SIG-M5 treated with dmso at 0.1 percent for 504 hours (cell line): ENCODE data around the gene DMD.

Experiments
- DNase-seq: peaks from one replicate; lab custom pipeline; 2025; ENCODE audit not compliant: unreplicated experiment; lab: John Stamatoyannopoulos, UW

DMD gene

DNA sequence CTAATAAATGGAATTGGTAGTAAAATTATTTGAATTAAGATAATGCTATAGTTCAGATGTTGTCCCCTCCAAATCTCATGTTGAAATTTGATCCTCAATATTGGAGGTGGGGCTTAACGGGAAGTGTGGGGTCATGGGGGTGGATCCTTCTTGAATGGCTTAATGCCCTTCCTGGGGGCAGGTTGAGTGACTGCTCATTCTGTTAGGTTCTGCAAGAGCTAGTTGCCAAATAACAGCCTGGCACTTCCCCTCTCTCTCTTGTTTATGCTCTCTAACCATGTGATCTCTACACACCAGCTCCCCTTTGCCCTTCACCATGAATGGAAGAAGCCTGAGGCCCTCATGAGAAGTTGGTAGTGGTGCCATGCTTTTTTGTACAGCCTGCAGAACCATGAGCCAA lies 1414.7 kb downstream of the DMD start:
- no peak for DNase-seq

DNA sequence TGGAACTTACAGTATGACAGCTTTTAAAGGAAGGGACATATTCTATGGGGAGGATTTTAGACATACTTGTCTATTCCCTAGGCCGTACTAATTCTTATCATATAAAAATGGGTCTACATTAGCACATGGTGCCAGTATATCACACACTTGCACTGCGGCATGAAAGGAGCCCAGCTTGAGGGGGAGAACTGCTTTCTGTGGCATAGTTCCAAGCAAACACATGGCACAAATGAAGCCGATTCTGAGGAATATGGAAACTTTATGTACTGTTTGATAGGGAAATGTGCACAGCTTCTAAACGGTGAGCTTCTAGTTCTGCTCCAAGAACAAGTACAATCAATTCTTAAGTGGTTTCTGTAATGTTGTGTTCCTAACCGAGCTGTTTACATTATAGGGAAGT lies 1463.9 kb downstream of the DMD start:
- DNase-seq: no peak

DNA sequence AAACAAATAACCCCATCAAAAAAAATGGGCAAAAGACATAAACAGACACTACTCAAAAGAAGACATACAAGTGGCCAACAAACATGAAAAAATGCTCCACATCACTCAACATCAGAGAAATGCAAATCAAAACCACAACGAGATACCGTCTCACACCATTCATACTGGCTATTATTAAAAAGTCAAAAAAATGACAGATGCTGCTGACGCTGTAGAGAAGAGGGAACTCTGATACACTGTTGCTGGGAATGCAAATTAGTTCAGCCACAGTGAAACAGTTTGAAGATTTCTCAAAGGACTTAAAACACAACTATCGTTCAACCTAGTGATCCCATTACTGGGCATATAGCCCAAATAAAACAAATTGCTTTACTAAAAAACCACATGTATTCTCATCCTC lies 1468.3 kb downstream of the DMD start:
- no peak for DNase-seq

DNA sequence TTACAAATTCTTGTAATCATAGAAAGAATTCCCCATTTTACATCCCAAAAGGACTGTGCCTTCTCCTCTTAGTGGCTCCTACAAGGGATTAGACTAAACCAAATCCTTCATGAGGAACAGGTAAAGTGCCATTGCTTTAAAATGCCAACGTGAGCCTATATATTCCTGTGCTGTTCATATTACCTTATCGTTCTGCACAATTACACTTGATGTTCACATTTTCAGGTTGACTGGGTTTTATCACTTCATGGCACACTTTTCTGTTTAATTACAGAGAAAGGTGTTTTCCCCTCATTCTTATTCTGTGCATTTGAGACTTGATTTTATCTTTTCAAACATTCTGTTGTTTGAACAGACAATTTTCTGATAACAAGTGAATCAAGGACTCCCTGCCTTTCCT lies 1493.9 kb downstream of the DMD start:
- no peak for DNase-seq

DNA sequence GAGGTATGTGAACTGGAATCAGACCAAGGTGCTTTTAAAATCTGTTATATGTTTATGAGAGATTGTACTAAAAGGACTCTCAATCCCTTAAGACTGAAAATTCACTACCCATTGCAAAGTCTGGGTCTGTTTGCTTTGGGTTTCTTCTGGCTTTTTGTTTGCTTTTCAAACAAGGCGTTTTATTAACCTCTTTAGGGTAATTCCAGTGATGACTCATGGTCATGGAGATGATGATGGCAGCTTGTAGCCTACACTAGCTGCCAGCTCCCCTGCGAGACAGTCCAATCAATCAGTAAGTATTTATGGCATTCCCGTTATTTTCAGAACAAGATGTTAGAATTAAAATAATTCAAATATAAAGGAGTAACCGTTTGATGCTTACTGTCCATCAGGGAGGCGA lies 1495.7 kb downstream of the DMD start:
- no peak for DNase-seq

- DNase-seq: no peak
Observed at GRCh38 chrX:31714797-31715196, 1496.6 kb downstream of the DMD start.

DNA sequence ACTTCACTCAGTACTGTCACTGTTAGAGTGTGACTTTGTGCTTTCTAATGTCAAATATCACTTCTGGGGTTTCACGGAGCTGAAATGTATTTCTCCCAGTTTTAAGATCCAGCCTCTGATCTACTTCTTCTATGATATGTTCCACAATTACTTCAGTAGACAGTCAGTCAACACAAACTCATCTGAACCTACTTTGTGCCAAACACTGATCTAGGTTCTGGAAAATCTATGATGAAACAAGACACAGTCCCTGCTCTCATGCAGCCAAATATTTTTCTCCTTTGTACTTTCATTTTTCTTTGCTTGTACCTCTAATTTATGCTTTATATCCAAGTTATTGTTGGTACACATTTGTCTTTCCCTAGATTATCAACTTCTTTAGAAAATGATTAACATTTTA lies 1498.2 kb downstream of the DMD start:
- DNase-seq: no peak

DNA sequence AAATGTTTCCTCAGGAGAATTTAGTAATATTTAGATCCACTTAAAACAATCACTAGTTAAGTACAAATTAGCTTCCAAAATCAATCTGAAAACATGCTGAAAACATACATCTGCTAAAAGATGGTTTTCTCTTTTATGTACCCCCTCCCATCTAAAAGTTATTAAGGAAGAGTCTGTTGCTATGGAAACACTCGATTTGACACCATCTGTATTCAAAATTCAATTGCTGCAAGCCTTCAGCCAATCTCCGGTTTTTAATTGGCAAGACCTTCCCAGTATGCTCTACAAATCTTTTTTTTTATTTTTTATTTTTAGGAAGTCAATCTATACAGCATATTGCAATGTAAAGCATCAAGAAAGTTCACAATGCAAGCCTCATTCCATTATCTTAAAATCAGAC lies 1500.2 kb downstream of the DMD start:
- DNase-seq: no peak

DNA sequence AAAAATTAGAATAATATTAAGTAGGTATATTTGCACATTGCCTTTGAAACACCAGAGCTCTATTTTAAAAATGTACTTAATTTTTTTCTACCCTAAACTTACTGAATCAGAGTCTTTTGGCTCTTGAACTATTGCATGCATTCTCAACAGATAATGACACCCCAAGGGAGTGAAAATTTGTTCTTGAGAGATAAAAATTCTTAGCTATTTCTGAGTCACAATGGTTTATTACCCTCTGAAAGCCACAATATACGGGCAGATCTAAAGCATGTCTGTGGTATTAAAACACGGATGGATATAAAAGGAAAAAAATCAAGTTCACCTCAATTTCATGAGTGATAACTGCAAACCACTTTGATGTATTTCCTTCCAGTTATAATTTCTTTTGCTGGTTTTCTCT lies 1503.2 kb downstream of the DMD start:
- no peak for DNase-seq

DNA sequence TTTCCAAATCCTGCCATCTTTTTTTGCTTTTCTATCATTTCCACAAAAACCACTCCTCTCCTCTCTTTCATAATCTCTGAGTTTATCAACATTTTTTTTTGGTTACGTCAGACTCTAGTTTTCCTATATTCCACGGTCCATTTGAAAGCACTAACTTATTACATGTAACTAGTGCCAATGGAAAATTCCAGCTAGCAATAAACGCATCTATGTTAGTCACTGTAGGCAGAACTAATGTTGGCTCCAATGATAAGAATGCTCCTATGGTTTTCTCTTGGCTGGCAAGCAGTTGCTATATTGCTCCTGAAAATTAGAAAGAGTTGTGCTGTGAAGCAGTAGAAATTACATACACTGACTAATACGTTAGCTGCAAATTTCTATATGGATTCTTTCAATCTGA lies 1504.9 kb downstream of the DMD start:
- DNase-seq: no peak

- DNase-seq: no peak
Observed at GRCh38 chrX:31705816-31706215, 1505.5 kb downstream of the DMD start.

GRCh38 chrX:31704938-31705337 lies 1506.4 kb downstream of the DMD start:
- DNase-seq: no peak

GRCh38 chrX:31702222-31702621 lies 1509.1 kb downstream of the DMD start:
- DNase-seq: no peak

DNA sequence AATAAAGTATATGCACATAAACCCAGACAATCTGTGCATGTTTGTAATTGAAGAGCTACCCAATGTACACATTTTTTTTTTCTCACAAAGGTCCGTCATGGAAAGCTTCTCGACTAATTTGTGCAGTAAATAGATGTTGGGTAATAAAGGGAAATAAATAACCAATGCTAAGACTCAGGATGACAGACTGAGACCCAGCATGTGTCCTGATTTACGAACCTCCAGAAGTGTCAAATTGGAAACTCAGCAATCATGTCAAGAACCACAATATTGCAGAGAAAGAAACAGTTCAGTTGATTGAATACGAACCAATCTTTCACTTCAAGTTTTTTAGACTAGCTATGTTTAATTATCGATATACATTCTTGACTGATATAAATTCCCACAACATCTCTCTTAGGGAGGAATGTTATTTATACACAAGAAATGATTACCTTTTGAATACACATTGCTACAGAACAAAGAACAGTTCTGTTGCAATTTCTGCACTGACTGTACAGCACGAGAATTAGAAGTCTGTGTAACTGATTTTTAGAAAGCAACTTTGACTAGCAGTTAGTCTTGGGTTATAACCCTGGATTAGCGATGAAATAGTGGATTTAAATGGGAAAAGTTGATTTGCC lies 1513.9 kb downstream of the DMD start:
- no peak for DNase-seq

DNA sequence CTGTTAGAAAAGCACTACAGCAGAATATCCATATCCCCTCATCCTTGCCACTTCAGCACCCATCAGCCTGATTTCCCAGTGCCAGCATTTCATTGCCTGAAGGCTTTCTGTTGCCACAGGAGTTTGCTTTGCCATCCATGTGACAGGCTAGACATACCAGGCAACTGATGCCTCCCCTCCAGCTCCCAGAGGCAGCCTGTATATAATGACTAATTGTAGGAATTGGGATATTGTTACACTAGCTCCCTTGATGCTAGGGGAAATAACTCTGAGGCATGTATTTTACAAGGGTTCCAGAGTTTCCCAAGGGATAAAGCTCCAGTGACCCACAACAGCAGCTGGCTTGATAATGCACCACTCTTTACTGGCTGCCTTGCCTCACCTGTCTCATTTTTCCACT lies 1531.5 kb downstream of the DMD start:
- DNase-seq: no peak

- no peak for DNase-seq
Observed at GRCh38 chrX:31670245-31670644, 1541.1 kb downstream of the DMD start.

DNA sequence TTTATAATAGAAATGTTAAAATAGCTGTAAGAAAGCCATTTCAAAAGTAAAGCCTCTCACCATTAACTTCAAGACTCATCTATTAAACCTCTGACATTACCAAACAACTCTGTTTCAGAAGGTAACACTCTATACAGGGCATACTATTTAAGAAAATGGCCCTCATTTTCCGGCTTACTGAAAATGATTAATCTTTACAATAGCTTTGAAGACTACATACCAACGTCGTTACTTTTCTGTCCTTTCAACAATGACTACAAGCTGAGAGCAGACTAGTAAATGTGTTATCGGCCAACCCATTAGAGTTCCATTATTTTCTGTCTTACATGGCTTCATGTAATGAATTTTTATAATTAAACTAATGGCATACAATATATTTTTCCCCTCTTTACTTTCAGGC lies 1545.9 kb downstream of the DMD start:
- no peak for DNase-seq

- DNase-seq: no peak
Observed at GRCh38 chrX:31663172-31663571, 1548.2 kb downstream of the DMD start.

GRCh38 chrX:31661280-31661810 lies 1550.0 kb downstream of the DMD start:
- DNase-seq: no peak

GRCh38 chrX:31658360-31658759 lies 1553.0 kb downstream of the DMD start:
- DNase-seq: peak; percentile 24

DNA sequence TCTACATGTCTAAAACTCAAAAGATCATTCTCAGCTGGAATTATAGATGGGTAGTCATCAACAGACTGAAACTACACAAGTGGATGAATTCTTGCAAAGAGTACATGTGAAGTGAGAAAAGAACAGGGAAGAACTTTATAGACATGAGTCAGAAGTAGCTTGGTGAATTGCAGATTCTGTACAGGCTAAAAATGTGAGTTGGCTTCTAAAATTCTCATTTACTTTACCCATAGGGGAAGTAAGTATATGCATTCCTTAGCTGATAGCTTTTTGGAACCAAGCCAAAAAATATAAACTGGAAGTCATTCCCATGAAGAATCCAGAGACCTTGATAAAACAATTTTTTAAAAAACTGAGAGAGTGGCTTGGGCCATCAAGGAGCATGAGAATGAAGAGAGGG lies 1555.3 kb downstream of the DMD start:
- DNase-seq: no peak

GRCh38 chrX:31653422-31653821 lies 1557.9 kb downstream of the DMD start:
- no peak for DNase-seq

- no peak for DNase-seq
Observed at GRCh38 chrX:31652650-31653049, 1558.7 kb downstream of the DMD start.
